Measurements from ENCODE around the gene TMEM47. TPM values are rescaled to one million over a fixed set of nuclear protein-coding genes. Genes with fewer than 3 reads are reported as not detected.
A peak's percentile ranks its signal among the peaks of the same experiment; 100 is the strongest.

The TMEM47 gene
- total RNA-seq, 1 donor from 2014 or later: 42.4 TPM

GRCh38 chrX:34586346-34586911 is 70.7 kb downstream of the TMEM47 start:
- DNase-seq (ENCODE audit: low spot score in 2 of 2): no peak
- no peak for FAIRE-seq

GRCh38 chrX:34585561-34585960 is 71.5 kb downstream of the TMEM47 start:
- FAIRE-seq (no peak), DNase-seq (ENCODE audit: low spot score in 2 of 2) (no peak)

- FAIRE-seq (no peak), DNase-seq (ENCODE audit: low spot score in 2 of 2) (no peak)
These were observed 72.3 kb downstream of the TMEM47 start for GRCh38 chrX:34584781-34585180.

- FAIRE-seq: no peak
- no peak for DNase-seq (ENCODE audit: low spot score in 2 of 2)
These were observed 77.0 kb downstream of the TMEM47 start for GRCh38 chrX:34580069-34580468.

DNA sequence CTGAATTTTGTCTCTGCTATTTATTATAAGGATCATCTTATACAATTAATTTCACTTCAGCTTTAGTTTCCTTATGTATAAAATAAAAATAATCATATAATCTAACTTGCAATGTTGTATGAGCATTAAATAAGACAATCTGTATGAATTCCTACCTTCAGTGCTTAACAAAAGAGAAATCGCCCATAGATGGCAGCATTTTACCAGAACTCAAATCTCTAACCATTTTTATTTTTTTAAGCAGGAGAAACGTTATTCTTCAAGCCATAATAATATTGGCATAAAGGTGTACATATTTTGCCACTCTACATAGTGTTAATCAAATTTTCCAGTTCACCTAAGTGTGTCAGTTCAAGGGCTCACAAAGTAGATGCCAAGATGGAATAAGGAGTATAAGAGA is 78.8 kb downstream of the TMEM47 start:
- FAIRE-seq (peak; percentile 78), DNase-seq (ENCODE audit: low spot score in 2 of 2) (peak in 1 of 2 donors; percentile 0)
